Fibroblast of skin of left quadriceps (primary cell): ENCODE data around the gene NLN.
"Not testable (repeated sequence)": the region's sequence is repeated elsewhere in the genome, so short reads cannot be mapped to it uniquely, and the experiment has no call there.

ENCODE experiments used
- DNase-seq, 2 experiments: peaks; one replicate each; pipeline ENCODE4 v3.0.0-alpha.2; 2013; ENCODE audit warnings: low read depth in 2 of 2

Gene NLN

GRCh38 chr5:65871776-65872175, 149.8 kb downstream of the NLN start:
- DNase-seq: not testable (repeated sequence)

GRCh38 chr5:65873181-65873750, 151.3 kb downstream of the NLN start:
- DNase-seq: peak in 1 of 2 experiments; percentile 26

GRCh38 chr5:65874241-65874640, 152.2 kb downstream of the NLN start:
- DNase-seq: no peak

GRCh38 chr5:65876496-65876895, 154.5 kb downstream of the NLN start:
- no peak for DNase-seq

- DNase-seq: no peak
Observed at GRCh38 chr5:65876970-65877369, 155.0 kb downstream of the NLN start.
